NCI-H1105 (cell line): ENCODE data around the gene ZSCAN25.
"Not testable (repeated sequence)": the region's sequence is repeated elsewhere in the genome, so short reads cannot be mapped to it uniquely, and the experiment has no call there.

Experiments used
- DNase-seq: peaks from one replicate; lab custom pipeline; 2025; lab: John Stamatoyannopoulos, UW

ZSCAN25 gene

GRCh38 chr7:99645590-99645989 lies 28.8 kb downstream of the ZSCAN25 start:
- DNase-seq, result no peak

GRCh38 chr7:99648843-99649242 lies 32.1 kb downstream of the ZSCAN25 start:
- DNase-seq, result no peak

GRCh38 chr7:99651290-99651689 lies 34.5 kb downstream of the ZSCAN25 start:
- DNase-seq, result no peak

GRCh38 chr7:99652671-99653070 lies 35.9 kb downstream of the ZSCAN25 start:
- DNase-seq, result no peak

DNA sequence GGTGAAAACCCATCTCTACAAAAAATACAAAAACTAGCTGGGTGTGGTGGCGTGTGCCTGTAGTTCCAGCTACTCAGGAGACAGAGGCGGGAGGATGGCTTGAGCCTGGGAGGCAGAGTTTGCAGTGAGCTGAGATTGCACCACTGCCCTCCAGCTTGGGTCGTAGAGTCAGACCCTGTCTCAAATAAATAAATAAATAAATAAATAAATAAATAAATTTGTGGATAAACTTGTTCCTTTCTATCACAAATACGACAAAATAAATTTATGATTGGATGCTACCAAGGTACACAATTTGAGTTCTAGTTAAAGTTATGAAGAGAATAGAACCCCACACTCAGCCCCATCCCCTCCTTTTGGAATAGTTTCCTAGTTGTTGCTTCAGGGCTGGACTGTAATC lies 36.5 kb downstream of the ZSCAN25 start:
- DNase-seq, result not testable (repeated sequence)

DNA sequence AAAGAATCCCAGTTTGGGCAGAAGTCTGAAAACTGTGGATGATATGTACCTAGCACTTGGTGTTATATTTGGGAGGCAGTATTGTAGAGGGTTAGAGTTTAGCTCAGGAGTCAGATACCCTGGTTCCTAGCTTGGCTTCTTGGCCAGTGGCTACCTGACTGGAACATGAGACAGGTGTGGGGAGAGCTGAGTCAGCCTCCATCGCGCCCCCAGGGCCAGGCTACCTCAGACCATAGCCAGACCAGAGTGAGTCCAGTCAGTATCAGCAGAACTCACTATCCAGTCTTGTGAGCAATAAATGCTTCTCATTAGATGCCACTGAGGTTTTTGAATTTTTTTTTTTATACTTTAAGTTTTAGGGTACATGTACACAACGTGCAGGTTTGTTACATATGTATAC lies 37.0 kb downstream of the ZSCAN25 start:
- no peak for DNase-seq

DNA sequence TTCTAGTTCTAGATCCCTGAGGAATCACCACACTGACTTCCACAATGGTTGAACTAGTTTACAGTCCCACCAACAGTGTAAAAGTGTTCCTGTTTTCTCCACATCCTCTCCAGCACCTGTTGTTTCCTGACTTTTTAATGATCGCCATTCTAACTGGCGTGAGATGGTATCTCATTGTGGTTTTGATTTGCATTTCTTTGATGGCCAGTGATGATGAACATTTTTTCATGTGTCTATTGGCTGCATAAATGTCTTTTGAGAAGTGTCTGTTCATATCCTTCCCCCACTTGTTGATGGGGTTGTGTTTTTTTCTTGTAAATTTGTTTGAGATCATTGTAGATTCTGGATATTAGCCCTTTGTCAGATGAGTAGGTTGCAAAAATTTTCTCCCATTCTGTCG lies 37.9 kb downstream of the ZSCAN25 start:
- DNase-seq, result not testable (repeated sequence)

DNA sequence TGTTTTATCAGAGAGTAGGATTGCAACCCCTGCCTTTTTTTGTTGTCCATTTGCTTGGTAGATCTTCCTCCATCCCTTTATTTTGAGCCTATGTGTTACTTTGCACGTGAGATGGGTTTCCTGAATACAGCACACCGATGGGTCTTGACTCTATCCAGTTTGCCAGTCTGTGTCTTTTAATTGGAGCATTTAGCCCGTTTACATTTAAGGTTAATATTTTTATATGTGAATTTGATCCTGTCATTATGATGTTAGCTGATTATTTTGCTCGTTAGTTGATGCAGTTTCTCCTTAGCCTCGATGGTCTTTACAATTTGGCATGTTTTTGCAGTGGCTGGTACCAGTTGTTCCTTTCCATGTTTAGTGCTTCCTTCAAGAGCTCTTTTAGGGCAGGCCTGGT lies 41.1 kb downstream of the ZSCAN25 start:
- not testable (repeated sequence) for DNase-seq

GRCh38 chr7:99665312-99666012 lies 48.7 kb downstream of the ZSCAN25 start:
- DNase-seq, result no peak

DNA sequence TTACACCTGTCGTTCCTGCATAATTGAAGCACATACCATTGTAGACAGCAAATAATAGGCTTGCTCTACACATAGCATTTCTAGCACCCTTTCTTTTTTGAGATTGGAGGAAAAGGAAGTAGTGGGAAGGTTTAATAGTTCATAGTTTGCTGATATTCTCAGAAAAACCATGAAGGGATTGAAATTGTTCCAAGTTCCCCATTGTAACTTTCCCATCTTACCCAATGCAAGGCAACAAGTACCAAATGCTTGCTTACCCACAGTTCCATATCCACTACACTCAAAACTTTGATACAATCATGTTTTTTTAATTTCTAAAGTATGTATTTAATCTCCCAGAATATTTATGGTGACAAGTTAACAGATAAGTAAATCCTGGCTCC lies 49.3 kb downstream of the ZSCAN25 start:
- no peak for DNase-seq

DNA sequence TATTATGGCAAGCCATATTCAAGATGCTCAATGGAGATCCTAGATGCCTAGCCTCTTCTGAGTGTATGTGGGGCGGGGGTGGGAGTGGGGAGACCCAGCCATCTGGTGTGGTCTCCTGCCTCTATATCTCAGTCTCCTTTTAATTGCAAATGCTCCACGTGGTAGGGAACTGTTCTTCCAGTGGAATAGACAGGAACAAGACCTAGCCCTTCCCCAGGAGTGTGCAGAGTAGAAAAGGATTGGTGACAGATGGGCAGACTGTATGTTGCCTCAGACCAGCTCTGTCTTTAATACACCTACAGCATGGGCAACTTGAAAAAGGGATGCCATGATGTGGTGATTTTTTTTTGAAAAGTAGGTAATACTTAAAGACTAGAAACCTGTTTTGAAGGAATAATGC lies 50.4 kb downstream of the ZSCAN25 start:
- no peak for DNase-seq

DNA sequence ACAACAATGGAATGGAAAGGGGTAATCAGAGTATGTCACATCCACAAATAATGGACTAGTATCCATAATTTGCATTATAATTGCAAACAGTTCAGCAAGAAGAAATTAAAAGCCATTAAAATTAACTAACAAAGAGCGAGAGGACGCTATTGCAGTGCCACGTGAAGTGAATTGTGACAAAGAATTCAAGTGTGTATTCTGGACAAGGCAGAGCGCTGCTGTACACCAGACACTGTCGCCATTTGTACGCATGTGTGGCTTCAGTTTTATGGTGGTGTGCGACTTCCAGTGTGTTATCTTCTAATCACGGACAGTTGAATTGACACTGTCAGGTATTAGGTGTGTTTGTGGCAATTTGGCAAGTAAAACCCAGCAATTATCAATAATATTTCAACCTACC lies 51.8 kb downstream of the ZSCAN25 start:
- DNase-seq, result no peak

- DNase-seq, result no peak
Measured at GRCh38 chr7:99669782-99670181, 53.0 kb downstream of the ZSCAN25 start.

- no peak for DNase-seq
Measured at GRCh38 chr7:99672573-99672972, 55.8 kb downstream of the ZSCAN25 start.

DNA sequence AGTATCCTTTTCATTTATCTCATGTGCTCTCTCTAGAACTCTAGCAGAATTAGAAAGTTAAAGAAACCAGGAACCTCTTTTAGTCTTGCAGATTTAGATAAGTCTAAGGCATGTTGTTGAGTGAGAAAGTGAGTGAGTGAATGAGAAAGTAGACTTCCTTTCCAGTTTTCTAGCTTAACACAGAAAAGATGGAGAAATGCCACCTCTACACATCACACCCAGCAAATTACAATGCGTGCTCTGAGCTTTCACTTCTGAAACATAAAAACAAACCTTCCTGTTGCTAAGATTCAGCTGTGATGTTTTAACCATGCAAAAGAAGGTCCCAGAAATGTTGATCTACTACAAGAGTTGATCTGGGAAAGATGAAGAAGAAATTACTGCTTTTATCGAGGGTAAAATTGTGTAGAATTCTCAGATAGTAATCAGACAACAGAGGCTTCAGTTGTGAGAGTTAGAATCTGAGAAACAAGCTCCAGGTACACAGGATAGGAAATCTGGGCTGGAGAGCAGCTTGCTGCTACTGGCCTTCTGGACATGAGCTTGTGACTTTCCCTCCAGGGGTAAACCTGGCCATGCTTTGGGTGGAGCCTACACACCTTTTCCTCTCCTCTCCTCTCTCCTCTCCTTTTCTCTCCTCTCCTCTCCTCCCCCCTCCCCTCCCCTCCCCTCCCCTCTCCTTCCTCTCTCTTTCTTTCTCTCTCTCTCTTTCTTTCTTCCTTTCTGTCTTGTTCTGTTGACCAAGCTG lies 58.4 kb downstream of the ZSCAN25 start:
- DNase-seq, result no peak

DNA sequence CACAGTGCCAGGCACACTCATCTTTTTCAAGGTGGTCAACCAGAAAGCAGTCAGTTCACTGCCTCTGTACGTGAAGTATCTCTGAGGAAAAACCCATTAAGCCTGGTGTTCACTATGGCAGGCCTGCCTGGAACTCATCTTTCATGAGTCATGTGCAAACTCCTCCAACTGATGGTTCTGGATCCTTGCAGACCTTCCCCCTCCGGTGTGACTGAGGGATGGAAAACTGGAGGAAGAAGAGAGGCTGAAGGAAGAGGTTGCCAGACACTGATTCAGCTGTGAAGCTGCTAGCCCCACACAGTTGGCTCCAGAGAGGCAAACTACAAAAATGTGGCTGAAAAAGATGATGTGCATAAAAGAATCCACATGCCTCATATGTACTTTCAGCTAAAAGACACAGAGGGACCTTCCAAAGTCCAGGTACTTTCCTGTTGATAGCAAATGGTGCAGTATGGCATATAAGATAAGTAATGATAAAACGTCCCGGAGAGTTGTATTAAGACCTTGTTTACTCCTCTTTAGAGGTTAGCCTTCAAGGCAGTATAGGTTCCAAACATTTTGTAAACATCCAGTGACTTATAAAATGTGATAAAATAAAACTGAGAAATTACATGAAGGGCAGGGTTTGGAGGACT lies 60.4 kb downstream of the ZSCAN25 start:
- no peak for DNase-seq

DNA sequence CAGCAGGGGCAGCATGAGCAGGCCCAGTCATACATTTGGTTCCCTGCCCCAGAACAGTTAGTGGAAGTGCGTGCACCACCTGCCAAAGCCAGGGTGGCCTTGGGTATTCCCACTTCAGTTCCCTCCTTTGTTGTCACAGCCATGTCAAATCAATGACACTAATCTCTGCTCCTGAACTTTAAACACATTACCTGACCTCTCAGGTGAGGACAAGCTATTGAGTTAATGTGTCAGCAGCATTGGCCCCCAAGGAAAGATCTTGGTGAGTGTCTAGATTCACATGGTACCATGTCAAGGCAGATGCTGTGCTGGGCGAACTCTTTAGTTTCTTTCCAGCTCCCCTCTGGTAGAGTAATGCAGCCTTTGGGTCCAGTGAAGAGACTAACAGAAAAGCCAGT lies 60.9 kb downstream of the ZSCAN25 start:
- no peak for DNase-seq

DNA sequence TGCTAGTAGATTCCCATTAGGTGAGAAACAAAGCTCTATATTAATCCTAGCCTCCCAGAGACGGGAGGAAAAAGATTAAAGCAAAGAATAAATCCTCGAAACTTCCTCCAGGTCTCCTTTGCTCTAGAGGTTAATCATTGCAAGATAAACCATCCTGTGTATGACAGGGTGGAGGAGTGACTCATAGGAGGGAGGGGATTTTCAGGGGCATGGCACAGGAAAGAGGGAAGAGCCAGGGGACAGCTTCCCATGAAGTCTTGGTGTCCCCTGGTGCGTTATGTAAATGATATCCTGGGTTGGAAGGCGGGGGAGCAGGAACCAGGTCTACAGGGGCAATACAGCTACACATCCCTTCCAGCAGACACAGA lies 62.3 kb downstream of the ZSCAN25 start:
- no peak for DNase-seq

DNA sequence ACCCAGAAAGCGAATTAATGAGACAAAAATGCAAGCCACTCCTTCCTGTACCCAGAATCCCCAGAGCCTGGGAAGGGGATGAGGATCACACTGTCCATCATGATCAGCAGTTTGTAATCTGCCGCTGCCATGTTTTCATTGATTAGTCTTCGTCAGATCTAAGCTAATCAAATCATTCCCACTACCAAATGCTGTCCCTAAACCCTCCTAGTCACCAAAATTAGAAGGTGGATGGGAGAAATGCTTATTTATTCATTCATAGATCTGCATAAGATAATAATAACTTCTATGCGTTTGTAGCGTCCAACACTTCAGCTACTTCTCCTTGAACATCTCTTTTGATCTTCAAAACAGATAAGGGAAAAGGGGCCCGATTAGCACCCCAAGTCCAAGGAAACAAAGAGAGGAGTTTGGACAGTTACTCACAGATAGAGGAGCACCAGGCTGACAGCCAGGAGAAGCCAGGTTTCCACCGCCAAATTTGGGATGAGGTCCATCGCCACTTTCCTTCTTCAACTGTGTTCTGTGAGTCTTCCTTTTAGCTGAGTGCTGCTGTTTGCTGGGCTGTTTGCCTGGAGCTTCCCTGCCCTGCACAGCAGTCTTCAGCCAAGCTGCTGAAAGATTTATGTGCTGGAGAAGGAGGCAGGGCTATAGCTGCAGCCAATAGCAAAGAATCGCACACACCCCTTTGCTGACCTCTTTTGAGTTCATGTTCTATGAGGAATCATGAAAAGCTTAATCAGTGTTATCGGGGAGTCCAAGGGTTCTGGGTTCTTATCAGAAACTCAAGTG lies 62.9 kb downstream of the ZSCAN25 start, which contains the start of gene CYP3A5:
TSS of gene CYP3A5 (minus strand) at position 597 of the 792 bp plus-strand sequence. CDS start at position 497, 100 bp downstream.
- no peak for DNase-seq
